GM19438 (cell line): ENCODE data around the gene ADAM33.

ENCODE experiments used
- ATAC-seq: cut with Tn5 transposase; IDR thresholded peaks from one replicate; pipeline ENCODE4 v1.9.1; 2021; ENCODE audit warnings: low read depth; ENCODE audit not compliant: unreplicated experiment

The ADAM33 gene, protein sequence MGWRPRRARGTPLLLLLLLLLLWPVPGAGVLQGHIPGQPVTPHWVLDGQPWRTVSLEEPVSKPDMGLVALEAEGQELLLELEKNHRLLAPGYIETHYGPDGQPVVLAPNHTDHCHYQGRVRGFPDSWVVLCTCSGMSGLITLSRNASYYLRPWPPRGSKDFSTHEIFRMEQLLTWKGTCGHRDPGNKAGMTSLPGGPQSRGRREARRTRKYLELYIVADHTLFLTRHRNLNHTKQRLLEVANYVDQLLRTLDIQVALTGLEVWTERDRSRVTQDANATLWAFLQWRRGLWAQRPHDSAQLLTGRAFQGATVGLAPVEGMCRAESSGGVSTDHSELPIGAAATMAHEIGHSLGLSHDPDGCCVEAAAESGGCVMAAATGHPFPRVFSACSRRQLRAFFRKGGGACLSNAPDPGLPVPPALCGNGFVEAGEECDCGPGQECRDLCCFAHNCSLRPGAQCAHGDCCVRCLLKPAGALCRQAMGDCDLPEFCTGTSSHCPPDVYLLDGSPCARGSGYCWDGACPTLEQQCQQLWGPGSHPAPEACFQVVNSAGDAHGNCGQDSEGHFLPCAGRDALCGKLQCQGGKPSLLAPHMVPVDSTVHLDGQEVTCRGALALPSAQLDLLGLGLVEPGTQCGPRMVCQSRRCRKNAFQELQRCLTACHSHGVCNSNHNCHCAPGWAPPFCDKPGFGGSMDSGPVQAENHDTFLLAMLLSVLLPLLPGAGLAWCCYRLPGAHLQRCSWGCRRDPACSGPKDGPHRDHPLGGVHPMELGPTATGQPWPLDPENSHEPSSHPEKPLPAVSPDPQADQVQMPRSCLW

DNA sequence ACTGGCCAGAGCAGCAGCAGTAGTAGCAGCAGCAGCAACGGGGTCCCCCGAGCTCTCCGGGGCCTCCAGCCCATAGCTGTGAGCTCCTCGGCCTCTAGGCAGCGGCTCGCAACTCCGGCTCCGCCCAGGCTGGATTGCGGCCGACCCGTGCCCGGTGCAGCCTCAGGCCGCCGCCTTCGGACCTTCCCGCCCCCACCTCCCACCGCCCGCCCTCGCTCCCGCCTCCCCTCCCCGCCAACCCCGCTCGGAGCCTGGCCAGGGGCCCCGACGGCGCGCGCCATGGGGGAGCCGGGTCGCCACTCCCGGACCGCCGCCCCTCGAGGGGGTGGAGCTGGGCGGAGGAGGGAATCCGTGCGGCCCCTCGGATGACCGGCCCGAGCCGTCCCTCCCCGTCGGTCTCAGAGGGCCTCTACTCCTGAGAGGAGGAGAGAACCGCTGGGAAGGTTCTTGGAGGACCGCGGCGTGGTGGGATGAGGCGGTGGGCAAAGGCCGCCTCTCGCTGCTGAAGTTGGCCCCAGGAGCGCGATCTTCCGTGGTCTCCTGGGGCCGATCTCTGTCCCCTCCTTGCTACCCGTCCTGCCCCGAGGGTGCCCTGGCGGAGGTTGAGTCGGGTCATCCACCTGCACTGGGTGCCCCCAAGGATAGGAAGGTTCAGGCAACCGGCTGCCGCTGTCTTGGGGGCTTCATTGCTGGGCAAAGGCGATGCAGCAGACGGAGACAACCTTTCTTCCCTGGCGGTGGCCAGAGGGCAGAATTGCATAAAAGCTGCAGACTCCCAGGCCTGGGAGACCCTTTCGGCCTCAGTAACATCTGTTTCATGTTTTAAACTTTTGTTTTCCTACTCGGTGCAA lies at the start of gene ADAM33:
Gene ADAM33 (minus strand): TSS at position 80 of the 851 bp plus-strand sequence. CDS start 6 bp downstream, at position 74.
- no peak for ATAC-seq

DNA sequence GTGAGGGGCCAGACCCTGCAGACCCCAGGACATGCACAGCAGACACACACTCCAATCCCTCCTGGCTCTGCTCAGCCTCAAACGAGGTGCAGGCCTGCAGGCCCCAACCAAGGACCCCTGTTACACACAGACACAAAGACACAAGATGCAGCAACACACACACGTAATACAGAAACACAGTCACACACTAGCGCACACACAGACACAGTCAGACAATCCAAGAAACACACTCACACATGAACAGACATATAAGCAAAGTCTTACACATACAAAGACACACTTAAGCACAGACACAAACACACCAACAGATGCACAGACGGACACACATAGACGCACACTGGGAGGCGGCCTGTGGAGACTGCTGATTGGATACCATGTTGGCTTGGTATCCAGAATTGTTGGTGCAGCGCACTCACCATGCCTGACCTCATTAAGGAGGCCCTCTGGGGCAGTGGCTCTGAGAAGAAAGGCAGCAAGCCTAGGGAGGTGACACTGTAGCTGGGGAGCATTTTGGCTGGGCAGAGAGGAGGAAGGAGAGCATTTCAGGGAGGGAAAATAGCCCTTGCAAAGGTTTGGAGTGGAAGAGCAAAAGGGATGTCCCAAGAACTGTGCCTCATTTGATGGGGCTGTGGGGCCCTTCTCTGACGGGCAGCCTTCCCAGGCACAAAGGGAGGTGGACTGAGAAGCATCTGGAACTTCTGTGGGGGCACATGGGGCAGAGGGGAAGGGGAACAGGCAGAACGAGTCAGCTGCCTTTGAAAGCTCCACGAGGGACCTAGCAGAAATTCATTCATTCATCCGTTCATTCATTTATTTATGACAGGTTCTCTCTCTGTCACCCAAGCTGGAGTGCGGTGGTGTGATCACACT lies 49.2 kb upstream of the ADAM33 start:
- no peak for ATAC-seq

DNA sequence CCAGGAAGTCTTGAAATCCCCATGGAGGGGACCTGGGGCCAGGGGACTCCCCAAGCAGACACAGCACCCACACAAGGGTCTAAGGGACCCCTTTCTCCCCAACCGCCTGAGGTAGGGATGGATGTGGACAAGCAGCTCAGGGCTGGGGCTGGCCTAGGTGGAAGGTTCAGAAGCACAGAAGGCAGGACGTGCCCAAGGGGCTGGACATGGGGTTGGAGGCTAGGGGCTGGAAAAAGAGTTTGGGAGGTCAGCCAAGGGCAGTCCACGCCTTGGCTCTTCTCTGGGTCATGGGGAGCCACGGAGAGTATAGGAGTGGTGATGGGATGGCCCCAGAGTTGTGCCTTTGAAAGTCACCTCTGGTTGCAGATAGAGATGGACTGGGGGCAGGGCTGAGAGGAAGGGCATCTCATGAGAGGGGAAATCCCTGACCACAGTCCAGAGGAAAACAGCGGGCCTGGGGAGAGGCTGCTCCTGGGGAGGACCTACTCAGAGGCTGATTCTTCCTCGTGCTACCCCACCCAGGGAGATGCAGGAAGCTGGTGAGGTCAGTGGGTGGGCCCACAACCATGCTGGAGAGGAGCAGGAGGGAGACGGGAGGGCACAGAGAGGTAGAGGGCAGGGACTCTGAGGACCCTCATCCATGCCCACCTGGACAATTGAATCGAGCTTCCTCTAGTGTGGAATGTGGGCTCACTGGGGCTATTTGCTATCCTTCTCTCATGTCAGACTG lies 48.2 kb upstream of the ADAM33 start:
- no peak for ATAC-seq

DNA sequence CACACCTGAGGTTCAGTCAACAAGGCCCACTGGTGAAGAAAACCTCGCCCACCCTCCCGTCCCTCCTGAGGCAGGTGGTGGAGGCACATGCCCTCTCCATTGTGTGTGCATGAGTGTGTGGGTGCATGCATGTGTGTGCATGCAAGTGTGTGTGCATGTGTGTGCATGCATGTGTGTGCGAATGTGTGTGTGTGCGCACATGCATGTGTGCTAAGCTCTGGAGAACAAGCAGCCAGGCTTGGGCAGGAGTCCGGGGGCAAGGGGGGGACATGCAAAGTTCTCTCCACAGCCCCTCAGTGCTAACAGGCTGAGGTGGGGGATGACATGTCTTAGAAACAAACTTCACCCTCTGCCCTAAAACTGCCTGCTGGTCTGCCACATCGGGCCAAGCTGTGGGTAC lies 47.6 kb upstream of the ADAM33 start:
- no peak for ATAC-seq

DNA sequence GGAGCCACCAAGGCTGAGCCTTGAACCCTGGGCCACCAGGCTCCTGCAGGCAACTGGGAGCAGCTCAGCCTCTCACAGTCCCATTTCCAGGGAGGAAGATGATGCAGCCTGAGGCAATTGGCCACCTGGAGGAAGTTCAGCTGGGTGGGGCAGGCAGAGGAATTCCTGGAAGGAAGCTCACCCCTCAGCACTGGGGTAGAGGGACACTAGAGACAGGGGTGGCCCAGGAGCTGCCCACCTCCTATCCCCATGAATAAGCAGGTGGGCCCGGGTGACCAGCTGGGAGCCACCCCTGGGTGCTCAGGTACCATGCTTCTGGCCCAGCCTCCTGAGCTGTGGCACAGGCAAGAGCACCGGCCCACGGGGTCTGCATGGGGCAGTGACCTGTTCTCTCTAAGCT lies 47.1 kb upstream of the ADAM33 start:
- no peak for ATAC-seq

DNA sequence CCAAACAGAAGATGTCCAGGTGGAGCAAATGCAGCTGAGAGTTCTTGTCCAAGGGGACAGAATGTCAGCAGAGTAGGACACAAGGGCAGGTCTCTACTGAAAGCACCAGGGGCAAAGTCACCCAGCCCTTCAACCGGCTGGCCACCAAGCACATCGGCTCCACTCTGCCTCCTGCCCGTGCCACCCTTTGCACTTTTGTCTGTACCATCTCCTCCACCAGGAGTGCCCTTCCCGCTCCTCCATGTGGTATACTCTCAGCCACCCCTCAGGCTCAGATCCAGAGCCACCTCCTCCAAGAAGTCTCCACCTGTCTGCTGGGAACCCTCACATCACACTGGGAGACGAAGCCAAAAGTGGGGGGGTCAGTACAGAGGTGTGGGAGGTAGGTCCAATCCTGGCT lies 46.5 kb upstream of the ADAM33 start:
- no peak for ATAC-seq

DNA sequence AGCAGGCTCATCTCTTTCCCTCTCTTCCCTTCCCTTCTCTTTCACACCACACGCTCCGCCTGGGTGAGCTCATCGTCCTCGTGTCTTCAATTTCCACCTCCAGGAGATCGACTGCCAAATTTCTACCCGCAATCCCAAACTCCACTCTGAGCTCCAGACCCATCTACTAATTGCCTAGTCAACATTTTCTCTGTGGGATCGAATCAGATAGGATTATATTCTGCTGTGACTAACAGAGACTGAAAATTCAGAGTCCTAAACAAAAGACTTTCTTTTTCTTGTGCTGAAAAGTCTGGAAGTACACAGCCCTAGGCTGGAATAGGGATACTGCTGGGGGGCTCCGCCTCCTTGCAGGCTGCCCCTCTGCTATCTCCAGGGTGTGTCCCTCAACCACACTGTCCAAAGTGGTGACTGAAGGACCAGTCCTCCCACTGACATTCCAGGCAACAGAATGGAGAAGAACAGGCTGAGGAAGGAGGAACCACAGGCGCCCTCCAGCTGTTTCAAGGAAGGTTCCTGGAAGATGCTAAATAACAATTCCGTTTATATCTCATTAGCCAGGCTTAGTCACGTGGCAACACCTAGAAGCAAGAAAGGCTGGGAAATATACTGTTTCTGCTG lies 45.7 kb upstream of the ADAM33 start:
- ATAC-seq, result no peak

DNA sequence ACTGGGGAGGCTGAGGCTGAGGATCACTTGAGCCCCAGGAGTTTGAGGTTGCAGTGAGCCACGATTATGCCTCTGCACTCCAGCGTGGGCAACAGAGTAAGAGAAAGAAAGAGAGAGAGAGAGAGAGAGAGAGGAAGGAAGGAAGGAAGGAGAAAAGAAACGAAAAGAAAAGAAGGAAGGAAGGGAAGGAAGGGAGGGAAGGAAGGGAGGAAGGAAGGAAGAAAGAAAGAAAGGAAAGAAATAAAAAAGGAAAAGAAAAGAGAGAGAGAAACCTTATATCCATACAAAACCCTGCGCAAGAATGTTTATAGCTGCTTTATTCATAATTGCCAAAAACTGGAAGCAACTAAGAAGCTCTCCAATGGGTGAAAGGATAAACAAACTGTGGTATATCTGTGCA lies 42.5 kb upstream of the ADAM33 start:
- no peak for ATAC-seq

DNA sequence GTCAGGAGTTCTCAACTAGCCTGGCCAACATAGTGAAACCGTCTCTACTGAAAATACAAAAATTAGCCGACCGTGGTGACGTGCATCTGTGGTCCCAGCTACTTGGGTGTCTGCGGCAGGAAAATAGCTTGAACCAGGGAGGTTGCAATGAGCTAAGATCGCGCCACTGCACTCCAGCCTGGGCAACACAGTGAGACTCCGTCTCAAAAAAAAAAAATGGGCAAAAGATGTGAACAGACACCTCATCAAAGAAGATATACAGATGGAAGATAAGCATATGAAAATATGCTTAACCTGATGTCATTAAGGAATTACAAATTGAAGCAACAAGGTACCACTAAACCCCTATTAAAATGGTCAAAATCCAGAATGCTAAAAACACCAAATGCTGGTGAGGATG lies 41.5 kb upstream of the ADAM33 start:
- no peak for ATAC-seq

DNA sequence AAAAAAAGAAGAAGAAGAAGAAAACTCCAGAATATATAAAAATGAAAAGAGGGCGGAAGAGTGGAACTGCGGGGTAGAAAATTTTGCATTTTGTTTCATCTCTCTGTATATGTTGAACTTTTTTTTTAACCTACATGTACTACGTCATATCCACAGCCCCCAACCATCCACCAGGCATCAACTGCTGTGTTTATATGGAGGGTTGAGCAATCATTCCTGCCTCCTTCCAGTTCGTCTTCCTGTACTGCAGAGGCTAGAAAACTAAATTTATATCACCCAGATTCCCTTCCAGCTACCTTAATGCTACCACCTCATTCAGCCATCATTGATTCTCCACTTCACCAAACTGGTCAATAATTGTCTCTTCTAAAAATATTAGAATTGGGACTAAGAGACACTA lies 40.1 kb upstream of the ADAM33 start:
- no peak for ATAC-seq

DNA sequence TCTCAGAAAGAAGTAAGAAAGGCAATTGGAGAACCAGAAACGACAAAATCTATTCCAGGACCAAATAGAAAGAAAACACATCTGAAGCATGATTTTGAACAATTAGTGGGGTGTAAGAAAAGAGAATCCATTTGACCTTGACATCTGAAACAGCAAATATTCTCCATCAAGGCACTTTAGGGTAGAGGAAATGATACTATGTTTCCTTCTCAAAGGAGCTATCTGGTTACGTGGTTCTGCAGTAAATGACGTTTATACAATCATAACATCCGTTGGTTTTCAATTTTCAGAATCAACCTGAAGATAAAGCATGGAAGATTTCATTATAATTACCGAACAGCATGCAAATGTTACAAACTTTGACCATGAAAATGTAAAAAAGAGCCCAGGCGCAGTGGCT lies 38.8 kb upstream of the ADAM33 start:
- no peak for ATAC-seq

DNA sequence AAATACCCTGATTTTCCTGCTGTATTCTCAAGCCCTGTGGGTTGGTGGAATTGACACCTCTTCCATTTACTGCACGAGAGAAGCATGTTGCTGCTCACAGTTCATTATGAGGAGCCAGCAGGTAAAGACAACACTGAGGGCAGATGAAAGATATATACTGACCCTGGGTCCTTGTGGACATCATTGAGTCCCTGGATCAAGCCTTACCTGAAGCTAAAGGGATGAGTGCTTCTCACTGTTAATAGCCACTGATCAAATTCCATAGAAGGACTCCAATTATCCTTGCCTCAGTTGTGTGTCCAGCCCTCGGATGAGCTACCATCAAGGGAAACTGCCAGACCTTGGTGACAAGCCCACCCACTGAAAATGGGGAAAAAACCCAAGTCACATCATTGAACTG lies 38.3 kb upstream of the ADAM33 start:
- ATAC-seq, result no peak

DNA sequence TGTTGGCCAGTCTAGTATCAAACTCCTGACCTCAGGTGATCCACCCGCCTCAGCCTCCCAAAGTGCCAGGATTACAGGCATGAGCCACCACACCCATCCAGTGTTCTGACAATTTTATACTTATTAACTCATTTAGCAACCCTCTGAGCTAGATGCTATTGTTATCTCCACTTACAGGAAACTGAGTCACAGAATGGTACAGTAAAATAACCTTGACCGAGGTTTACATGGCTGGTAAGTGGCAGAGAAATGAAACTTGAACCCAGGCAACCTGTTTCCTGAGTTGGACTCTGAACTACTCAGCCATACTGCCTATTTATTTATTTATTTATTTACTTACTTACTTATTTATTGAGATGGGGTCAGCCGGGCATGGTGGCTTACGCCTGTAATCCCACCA lies 37.2 kb upstream of the ADAM33 start:
- no peak for ATAC-seq

DNA sequence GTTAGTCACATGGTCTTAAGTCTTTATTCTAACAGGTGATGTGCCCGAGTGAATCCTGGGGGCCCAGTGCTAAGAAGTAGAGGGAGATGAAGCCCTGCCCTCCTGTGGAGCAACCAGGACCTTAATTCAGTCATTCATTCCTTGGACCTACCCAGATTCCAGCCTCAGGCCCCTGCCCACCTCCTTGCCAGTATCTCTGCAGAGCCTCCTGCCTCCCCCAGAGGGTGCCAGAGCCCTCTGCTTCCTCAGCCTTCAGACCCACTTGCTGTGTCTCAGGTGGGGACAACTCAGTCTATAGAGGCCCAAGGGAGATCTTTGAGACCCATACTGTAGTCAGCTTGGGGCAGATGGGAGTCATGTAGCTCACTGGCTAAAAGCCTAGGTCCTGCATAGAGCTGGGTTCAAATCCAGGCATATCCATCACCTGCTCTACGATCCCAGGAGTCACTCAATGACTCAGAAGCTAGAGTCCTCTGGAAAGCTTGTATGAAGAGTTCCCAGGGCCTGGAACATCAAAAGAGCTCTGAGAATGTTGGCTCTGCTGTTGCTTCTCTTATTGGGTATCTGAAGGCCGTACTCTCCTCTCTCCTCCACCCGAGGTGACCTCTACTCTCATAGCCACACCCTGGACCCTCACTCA lies 34.5 kb upstream of the ADAM33 start:
- no peak for ATAC-seq

DNA sequence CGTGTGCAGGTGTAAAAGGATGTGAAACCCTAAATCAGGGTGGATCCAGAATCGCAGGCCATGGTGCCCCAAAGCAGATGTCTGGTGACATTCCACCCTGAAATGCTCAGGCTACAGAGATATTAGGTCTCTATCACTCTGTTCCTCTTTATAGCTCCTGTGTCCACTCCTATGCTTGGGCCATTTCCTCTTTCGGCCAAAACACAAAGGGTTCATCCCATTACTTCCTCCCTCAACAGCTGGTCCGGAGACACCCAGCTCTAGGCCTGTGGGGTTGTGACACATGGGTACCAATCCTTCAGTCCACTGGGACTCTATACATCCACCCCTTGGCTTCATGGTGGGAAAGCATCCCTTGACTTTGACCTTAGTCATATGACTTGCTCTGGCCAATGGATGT lies 32.3 kb upstream of the ADAM33 start:
- no peak for ATAC-seq

DNA sequence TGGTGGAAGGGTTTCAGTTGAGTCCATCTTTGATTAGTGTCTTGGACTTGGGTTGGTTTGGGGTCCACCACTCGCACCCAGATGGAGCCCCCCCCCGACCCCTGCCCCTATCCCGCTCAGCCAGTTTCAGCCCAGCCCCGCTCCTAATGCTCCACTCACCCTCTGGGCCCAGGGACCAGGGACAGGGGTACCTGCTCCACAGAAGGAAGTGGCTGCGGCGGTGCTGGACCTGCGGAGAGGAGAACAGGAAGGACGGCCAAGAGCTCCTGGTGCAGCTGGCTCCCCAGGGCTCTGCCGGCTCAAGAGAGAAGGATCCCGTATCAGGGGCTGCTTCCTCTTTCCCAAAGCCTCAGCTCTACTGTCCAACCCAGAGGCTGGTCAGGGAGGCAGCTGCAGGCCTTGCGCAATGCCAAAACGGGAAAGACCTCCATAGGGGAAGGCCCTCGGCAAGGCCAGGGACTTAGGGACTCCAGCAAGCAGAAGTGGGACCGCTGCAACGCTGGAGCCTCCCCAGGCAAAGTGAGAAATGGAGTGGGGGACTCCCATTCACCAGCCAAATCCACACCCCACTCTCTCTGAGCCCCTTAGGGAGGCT lies 30.6 kb upstream of the ADAM33 start, which contains the start of gene SIGLEC1:
Gene SIGLEC1 (minus strand): TSS at position 322 of the 595 bp plus-strand sequence. CDS start 5,472 bp downstream, outside the sequence.
- no peak for ATAC-seq

DNA sequence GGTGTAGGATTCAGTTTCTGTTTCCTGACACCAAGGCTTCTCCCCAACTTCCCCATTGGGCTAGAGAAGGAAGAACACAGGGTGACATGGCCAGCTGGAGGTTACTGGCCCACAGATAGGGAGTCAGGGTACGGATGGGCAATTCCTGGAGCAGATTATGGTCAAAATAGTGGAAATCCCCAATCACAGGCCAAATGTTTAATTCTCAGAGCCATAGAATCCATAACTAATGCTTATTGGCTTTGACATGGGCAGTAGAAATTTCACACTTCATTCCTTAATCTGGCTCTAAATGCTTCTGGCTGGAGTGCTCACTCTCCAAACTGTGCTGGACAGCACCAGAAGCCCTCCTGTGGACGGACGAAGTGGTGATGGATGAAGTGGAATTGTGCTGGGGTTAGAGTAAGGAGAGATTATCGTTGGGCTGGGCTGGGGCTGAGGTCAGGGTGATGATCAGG lies 29.7 kb upstream of the ADAM33 start:
- ATAC-seq, result no peak
